Osteoblast (primary cell): ENCODE data around the gene TUBB1. TPM values are rescaled to one million over a fixed set of nuclear protein-coding genes. Genes with fewer than 3 reads are reported as not detected.

ENCODE experiments used
- DNase-seq: peaks from one replicate; pipeline ENCODE4 v3.0.0; 2011; ENCODE audit warnings: low spot score, mixed read lengths; ENCODE audit not compliant: insufficient read length; ENCODE audit errors: missing footprints
- H2AFZ ChIP-seq: 2 replicates; pipeline ENCODE4 v1.6.0; 2011; ENCODE audit warnings: mild to moderate bottlenecking, low read length
- H3K27ac ChIP-seq: 2 replicates; pipeline ENCODE4 v1.5.1; 2011; ENCODE audit warnings: mild to moderate bottlenecking, low read depth, low read length, moderate library complexity
- H3K27me3 ChIP-seq: 2 replicates; pipeline ENCODE4 v1.6.0; 2012; ENCODE audit warnings: mild to moderate bottlenecking, control low read depth, inconsistent platforms, low read length, moderate library complexity; ENCODE audit not compliant: insufficient read depth
- H3K36me3 ChIP-seq: 2 replicates; pipeline ENCODE4 v1.5.1; 2011; ENCODE audit warnings: mild to moderate bottlenecking, low read length, control low read depth, moderate library complexity; ENCODE audit not compliant: insufficient read depth
- H3K4me1 ChIP-seq: 2 replicates; pipeline ENCODE4 v1.5.1; 2011; ENCODE audit warnings: mild to moderate bottlenecking, low read length, control low read depth, moderate library complexity; ENCODE audit not compliant: insufficient read depth
- H3K4me2 ChIP-seq: 2 replicates; pipeline ENCODE4 v1.6.0; 2011; ENCODE audit warnings: mild to moderate bottlenecking, low read length; ENCODE audit not compliant: insufficient read depth
- H3K4me3 ChIP-seq: fragments of 200-600 bp; sonication (generic); 3 replicates; pipeline ENCODE4 v1.5.1; 2012; ENCODE audit warnings: mild to moderate bottlenecking, low read length, inconsistent platforms; ENCODE audit not compliant: insufficient read depth
- H3K79me2 ChIP-seq: 2 replicates; pipeline ENCODE4 v1.6.0; 2012; ENCODE audit warnings: mild to moderate bottlenecking, low read length, control low read depth, inconsistent platforms; ENCODE audit not compliant: insufficient read depth
- H3K9me3 ChIP-seq: 2 replicates; pipeline ENCODE4 v1.5.1; 2011; ENCODE audit warnings: low read depth, low read length, control low read depth
- H4K20me1 ChIP-seq: 2 replicates; pipeline ENCODE4 v1.6.0; 2012; ENCODE audit warnings: mild to moderate bottlenecking, low read length, control low read depth; ENCODE audit not compliant: insufficient read depth
- total RNA-seq: library from RNA; depleted of rRNA; stranded (reverse); fragments of >200 nt; gene quantifications from 2 replicates; pipeline ENCODE4 v1.2.3, GENCODE V29; 2012
- TF ChIP-seq, protein P1 (sequence below): IDR thresholded peaks from 2 replicates; pipeline ENCODE4 v1.5.1; 2011; ENCODE audit warnings: mild to moderate bottlenecking, low read depth, low read length, moderate library complexity; ENCODE audit errors: extremely low read depth

TUBB1 gene
- total RNA-seq, 1 donor, result not detected

GRCh38 chr20:58985656-58986055 is 33.6 kb upstream of the TUBB1 start:
- TF ChIP-seq, protein P1, sequence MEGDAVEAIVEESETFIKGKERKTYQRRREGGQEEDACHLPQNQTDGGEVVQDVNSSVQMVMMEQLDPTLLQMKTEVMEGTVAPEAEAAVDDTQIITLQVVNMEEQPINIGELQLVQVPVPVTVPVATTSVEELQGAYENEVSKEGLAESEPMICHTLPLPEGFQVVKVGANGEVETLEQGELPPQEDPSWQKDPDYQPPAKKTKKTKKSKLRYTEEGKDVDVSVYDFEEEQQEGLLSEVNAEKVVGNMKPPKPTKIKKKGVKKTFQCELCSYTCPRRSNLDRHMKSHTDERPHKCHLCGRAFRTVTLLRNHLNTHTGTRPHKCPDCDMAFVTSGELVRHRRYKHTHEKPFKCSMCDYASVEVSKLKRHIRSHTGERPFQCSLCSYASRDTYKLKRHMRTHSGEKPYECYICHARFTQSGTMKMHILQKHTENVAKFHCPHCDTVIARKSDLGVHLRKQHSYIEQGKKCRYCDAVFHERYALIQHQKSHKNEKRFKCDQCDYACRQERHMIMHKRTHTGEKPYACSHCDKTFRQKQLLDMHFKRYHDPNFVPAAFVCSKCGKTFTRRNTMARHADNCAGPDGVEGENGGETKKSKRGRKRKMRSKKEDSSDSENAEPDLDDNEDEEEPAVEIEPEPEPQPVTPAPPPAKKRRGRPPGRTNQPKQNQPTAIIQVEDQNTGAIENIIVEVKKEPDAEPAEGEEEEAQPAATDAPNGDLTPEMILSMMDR, result no peak
- no peaks in the 10 kb centered on the region for H3K9me3 ChIP-seq
- no peak overlapping the region for H3K4me2 ChIP-seq
- peaks cover 40% of the 10 kb centered on the region for H3K36me3 ChIP-seq
- H2AFZ ChIP-seq, result no peak overlapping the region
- H3K4me3 ChIP-seq, result no peak overlapping the region
- H4K20me1 ChIP-seq, result peaks cover 16% of the 10 kb centered on the region
- peaks cover 50% of the 10 kb centered on the region for H3K79me2 ChIP-seq
- H3K4me1 ChIP-seq, result no peaks in the 10 kb centered on the region
- no peaks in the 10 kb centered on the region for H3K27me3 ChIP-seq
- H3K27ac ChIP-seq, result no peak overlapping the region
- DNase-seq, result no peak

- peaks cover 48% of the 10 kb centered on the region for H3K36me3 ChIP-seq
- H3K27ac ChIP-seq, result no peak overlapping the region
- no peak overlapping the region for H2AFZ ChIP-seq
- no peak overlapping the region for H3K4me2 ChIP-seq
- TF ChIP-seq, protein P1, result no peak
- peaks cover 16% of the 10 kb centered on the region for H4K20me1 ChIP-seq
- H3K4me1 ChIP-seq, result no peaks in the 10 kb centered on the region
- H3K4me3 ChIP-seq, result no peak overlapping the region
- DNase-seq, result no peak
- H3K9me3 ChIP-seq, result no peaks in the 10 kb centered on the region
- peaks cover 50% of the 10 kb centered on the region for H3K79me2 ChIP-seq
- H3K27me3 ChIP-seq, result no peaks in the 10 kb centered on the region
Measured at GRCh38 chr20:58986286-58986967, 32.8 kb upstream of the TUBB1 start.

GRCh38 chr20:58986968-58987517 is 32.2 kb upstream of the TUBB1 start:
- TF ChIP-seq, protein P1, result no peak
- Histone ChIP-seq H3K4me2 (no peak overlapping the region), H3K36me3 (peaks cover 54% of the 10 kb centered on the region), H3K9me3 (no peaks in the 10 kb centered on the region), H3K4me3 (no peak overlapping the region), H3K27me3 (no peaks in the 10 kb centered on the region), H3K4me1 (no peaks in the 10 kb centered on the region), H2AFZ (no peak overlapping the region), H4K20me1 (peaks cover 16% of the 10 kb centered on the region), H3K27ac (no peak overlapping the region), H3K79me2 (peaks cover 43% of the 10 kb centered on the region)
- no peak for DNase-seq

GRCh38 chr20:58987790-58988564 is 31.3 kb upstream of the TUBB1 start:
- peaks cover 34% of the 10 kb centered on the region for H3K79me2 ChIP-seq
- H3K27ac ChIP-seq, result no peak overlapping the region
- H3K9me3 ChIP-seq, result no peaks in the 10 kb centered on the region
- H3K36me3 ChIP-seq, result peaks cover 62% of the 10 kb centered on the region
- no peak for DNase-seq
- TF ChIP-seq, protein P1, result no peak
- no peak overlapping the region for H2AFZ ChIP-seq
- H3K27me3 ChIP-seq, result no peaks in the 10 kb centered on the region
- H3K4me1 ChIP-seq, result no peaks in the 10 kb centered on the region
- peaks cover 16% of the 10 kb centered on the region for H4K20me1 ChIP-seq
- no peak overlapping the region for H3K4me3 ChIP-seq
- no peak overlapping the region for H3K4me2 ChIP-seq
